Stimulated activated naive CD4-positive, alpha-beta T cell treated with Interleukin-2 at 50 U/mL for 16 hours (primary cell): ENCODE results near the gene TBC1D28.
"Not testable (repeated sequence)": the region's sequence is repeated elsewhere in the genome, so short reads cannot be mapped to it uniquely, and the experiment has no call there.

Experiments
- DNase-seq: peaks from one replicate; lab custom pipeline; 2025; lab: John Stamatoyannopoulos, UW

The TBC1D28 gene

DNA sequence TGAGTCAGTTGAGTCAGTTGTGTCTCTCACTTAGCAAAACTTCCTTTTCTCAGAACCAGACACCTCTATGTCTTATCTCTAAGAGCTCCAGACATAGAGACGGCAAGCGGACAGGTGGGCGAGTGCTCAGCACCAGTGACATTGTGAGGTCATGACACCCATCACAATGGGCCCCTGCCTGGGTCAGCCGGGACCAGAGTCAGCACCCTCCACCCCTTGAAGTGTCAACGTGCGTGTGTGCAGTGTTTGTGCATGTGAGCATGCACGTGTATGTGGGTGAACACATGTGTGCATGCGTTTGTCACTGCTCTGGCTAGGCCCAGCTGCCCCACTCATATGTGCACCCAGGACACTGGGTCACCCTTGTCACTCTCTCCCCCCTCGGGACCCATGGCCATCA is at the start of gene TBC1D28:
Gene TBC1D28 (minus strand): TSS at position 101 of the 400 bp plus-strand sequence. CDS start 3,039 bp downstream, outside the sequence.
- not testable (repeated sequence) for DNase-seq

- not testable (repeated sequence) for DNase-seq
Measured at GRCh38 chr17:18682668-18683067, 38.5 kb upstream of the TBC1D28 start.

GRCh38 chr17:18681767-18682571 is 37.8 kb upstream of the TBC1D28 start, which contains the start of gene FOXO3B:
Gene FOXO3B, minus strand, starts transcription at chr17:18682314. Its CDS starts 663 bp downstream, at chr17:18681651.
- DNase-seq = peak; percentile 65

DNA sequence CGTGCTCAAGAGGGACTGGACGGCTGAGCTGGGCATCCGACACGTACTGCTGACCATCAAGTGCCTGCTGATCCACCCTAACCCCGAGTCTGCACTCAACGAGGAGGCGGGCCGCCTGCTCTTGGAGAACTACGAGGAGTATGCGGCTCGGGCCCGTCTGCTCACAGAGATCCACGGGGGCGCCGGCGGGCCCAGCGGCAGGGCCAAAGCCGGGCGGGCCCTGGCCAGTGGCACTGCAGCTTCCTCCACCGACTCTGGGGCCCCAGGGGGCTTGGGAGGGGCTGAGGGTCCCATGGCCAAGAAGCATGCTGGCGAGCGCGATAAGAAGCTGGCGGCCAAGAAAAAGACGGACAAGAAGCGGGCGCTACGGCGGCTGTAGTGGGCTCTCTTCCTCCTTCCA is 33.2 kb upstream of the TBC1D28 start:
- not testable (repeated sequence) for DNase-seq

DNA sequence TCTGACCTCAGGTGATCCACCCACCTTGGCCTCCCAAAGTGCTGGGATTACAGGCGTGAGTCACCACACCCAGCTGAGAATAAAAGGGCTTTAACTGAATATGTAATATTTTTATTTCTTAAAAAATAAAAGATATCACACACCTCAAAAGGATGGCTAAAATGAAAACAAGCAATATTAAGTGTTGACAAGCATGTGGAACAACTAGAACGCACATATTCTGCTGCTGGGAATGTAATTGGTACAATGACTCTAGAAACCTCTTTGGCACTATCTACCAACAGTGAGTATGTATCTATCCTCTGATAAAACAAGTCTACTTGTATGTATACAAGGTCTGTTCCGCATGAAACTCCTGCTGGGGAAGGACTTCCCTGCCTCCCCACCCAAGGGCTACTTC is 32.7 kb upstream of the TBC1D28 start:
- not testable (repeated sequence) for DNase-seq

GRCh38 chr17:18672395-18673227 is 28.4 kb upstream of the TBC1D28 start:
- DNase-seq = not testable (repeated sequence)

DNA sequence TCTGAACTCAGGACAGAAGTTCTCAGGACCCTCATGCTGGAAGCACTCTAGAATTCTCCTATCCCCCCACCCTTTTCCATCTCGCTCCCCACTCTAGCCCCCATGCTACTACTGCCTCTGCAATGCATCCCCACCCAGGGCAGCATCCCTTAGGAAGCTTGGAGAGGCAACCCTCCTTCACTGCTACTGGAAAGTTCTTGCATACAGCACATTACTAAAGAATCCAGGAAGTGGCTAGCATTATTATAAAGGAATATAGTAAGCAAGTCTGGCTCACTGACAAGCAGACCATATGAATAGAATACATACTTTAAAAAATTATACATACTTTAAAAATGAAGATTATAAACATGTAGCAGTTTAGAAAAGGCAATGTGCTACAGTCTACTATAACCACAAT is 24.4 kb upstream of the TBC1D28 start:
- not testable (repeated sequence) for DNase-seq

DNA sequence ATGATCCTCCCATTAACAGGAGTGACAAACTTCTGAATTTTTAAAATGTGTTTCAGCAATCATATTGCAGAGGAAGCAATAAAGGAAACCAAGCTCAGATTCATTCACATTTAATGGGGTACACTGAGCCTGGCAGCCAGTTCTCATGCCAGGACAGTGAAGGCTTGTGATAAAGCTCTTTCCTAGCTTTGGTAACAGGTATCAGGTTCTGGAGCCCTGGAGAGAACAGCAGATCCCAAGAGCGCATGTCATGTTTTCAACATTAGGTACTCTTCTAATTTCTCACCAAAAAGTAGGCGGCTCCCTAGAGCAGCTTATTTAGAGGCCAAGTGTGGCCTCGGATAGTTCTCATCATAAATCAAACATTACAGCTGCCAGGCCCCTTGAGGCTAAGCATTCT is 23.3 kb upstream of the TBC1D28 start:
- DNase-seq = not testable (repeated sequence)

DNA sequence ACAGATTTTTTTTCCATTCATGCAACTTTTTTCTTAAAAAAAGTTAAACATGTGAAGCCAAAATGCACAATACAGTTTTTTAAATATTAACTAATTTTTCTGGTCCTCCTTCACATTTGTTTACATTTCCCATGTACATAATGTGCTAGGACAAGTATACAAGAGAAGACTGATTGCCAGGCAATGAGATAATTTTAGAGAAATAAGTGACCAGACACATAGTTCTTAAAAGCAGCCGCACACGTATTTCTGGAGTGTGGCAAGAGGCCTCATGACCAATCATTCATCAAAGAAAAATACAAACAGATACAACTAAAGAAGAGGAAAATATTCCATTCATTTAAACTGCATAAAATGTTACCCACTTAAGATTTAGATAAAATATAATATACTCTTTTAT is 22.1 kb upstream of the TBC1D28 start:
- DNase-seq = not testable (repeated sequence)

- not testable (repeated sequence) for DNase-seq
Measured at GRCh38 chr17:18661924-18662624, 17.9 kb upstream of the TBC1D28 start.

DNA sequence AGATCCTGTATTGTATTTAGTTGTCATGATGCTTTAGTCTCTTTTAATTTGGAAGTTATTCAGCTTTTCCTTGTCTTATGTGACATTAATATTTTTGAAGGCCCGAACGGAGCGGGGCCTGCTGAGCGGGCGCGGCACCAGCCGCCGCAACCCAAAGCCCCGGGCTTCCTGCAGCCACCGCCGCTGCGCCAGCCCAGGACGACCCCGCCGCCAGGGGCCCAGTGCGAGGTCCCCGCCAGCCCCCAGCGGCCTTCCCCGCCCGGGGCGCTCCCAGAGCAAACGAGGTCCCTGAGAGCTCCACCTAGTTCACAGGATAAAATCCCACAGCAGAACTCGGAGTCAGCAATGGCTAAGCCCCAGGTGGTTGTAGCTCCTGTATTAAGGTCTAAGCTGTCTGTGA is 5.9 kb upstream of the TBC1D28 start:
- not testable (repeated sequence) for DNase-seq

GRCh38 chr17:18643124-18643523 is 1.1 kb downstream of the TBC1D28 start:
- not testable (repeated sequence) for DNase-seq

GRCh38 chr17:18638357-18638756 is 5.8 kb downstream of the TBC1D28 start:
- not testable (repeated sequence) for DNase-seq

GRCh38 chr17:18636237-18636636 is 8.0 kb downstream of the TBC1D28 start:
- DNase-seq = not testable (repeated sequence)

DNA sequence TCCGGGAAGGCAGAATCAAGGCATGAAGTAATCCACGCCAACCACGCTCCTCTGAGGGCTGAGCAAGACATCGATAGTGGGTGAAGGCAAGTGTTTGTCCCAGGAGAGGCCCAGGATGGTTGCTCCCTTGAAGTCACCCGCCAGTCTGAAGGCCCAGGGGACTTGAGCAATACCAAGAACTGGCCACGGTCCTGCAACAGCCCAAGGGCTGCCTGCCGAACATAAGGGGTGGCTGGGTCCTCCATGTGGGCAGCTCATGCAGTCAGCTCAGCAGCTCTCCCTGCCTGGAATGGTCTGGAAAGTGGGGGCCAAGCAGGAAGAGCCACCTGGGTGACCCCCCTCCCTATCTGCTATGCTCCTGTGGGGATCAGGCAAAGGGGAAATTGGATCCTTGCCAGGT is 8.4 kb downstream of the TBC1D28 start:
- not testable (repeated sequence) for DNase-seq

GRCh38 chr17:18634550-18635263 is 9.5 kb downstream of the TBC1D28 start:
- DNase-seq = not testable (repeated sequence)

DNA sequence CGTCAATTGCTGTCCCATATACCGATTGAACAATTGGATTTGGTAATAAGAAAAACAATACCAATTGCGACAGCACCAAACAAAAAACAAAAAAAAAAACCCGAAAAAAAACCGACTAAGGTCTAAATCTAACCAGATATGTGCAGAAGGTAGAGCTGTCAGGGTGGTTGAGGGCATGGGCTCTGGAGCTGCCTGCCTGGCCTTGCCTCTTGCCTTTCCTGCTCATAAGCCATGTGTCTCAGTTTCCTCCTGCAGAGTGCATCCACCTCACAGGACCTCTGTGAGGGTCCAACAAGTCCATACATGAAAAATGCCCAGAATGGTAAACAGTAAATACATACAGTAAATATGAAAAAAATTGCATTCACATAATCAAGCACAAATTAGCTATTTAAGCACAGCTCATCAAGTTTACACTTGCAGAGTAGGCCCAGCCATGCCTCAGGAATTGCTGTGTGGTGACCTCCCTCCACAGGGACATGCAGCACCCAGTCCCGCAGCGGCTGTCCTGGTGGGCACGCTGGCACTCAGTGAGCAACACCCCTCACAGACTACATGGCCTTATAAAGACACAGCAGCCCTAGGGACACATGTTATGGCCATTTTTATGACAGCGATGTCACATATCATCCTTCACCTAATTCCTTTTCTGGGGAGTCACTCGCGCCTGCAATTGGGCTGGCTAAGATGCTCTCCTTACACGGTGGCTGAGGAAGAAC is 17.9 kb downstream of the TBC1D28 start:
- no peak for DNase-seq

DNA sequence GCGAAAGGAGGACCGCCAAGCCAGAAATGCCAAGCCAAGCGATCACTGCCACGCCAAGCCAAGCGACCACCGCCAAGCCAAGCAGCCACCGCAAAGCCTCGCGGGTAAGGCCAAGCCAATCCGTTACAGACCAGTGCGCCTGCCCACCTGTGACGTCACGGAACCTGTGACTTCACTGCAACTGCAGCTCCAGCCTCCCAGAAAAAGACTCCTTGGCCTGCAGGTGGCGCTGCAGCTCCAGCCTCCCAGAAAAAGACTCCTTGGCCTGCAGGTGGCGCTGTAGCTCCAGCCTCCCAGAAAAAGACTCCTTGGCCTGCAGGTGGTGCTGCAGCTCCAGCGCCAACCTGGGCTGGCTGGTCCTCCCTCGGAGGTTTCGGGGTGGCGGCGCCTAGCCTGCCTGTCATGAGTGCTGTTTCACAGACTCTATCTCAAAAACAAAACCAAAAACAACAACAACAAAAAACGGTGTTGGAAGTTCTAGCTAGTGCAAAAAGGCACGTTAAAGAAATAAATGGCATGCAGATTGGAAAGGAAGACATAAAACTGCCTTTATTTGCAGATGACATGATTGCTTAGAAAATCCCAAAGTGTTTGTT is 18.6 kb downstream of the TBC1D28 start:
- DNase-seq = peak; percentile 92

GRCh38 chr17:18624862-18625501 is 19.2 kb downstream of the TBC1D28 start:
- DNase-seq = not testable (repeated sequence)

- DNase-seq = not testable (repeated sequence)
Measured at GRCh38 chr17:18617613-18618012, 26.6 kb downstream of the TBC1D28 start.
